ENCODE data around the gene TMEM151B.

The TMEM151B gene

DNA sequence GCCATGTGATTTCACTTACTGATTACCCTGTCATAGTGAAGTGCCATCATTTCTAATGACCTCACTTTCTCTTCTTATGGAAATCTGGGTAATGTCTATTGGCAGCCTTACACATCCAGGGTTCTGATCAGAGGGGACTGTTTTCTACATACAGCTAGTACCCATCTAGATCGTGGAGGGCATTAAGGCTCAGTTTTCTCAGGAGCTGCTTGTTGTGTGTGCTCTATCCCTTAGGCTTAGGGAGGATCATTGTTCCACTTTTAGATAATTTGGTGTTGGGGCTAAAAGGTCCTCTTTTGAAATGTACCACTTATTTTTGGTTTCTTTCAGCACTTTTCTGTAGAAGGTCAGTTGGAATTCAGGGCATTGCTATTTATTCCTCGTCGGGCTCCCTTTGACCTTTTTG, 19.5 kb upstream of the TMEM151B start:
- no peak for DNase-seq (ENCODE audit: low spot score)

DNA sequence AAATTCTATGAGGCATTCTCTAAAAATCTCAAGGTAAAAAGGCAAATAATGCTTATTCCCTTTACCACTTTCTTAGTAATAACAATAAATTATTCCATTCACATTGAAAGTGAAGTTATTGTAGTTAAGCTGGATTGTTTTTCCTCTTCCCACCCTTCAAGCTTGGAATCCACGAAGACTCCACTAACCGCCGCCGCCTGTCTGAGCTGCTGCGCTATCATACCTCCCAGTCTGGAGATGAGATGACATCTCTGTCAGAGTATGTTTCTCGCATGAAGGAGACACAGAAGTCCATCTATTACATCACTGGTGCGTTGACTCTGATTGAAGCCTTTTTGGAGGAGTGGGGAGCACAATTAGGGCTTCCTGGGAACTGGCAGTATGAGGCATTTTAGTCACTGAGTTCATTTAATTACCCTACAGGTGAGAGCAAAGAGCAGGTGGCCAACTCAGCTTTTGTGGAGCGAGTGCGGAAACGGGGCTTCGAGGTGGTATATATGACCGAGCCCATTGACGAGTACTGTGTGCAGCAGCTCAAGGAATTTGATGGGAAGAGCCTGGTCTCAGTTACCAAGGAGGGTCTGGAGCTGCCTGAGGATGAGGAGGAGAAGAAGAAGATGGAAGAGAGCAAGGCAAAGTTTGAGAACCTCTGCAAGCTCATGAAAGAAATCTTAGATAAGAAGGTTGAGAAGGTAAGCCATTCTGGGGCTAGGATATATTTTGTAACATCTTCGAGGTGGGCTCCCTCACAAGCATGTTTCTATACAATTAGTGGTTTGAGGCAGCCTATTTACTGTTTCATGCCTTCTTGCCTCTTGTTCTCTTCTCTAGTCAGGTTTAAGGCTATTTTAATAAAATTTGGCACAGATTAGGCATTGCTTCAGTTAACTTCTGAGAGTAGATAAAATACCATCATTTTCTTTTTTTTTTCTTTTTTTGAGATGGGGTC, 18.4 kb upstream of the TMEM151B start:
- no peak for DNase-seq (ENCODE audit: low spot score)

DNA sequence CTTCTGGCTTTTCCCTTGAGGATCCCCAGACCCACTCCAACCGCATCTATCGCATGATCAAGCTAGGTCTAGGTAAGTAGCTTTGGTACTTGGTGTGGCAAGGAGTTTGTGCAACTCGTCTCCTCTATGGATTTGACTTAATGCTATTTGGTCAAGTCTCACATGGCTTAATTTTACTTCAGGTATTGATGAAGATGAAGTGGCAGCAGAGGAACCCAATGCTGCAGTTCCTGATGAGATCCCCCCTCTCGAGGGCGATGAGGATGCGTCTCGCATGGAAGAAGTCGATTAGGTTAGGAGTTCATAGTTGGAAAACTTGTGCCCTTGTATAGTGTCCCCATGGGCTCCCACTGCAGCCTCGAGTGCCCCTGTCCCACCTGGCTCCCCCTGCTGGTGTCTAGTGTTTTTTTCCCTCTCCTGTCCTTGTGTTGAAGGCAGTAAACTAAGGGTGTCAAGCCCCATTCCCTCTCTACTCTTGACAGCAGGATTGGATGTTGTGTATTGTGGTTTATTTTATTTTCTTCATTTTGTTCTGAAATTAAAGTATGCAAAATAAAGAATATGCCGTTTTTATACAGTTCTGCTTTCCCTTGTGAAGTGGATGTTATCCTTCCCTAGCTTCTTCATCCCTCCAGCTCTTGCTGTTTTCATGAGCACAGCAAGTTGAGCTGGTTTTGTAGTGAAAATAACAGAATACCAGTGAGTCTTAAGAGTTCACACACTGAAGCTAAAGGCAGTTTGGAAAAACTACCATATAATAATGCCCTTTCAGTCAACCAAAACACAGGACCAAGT, 16.7 kb upstream of the TMEM151B start:
- no peak for DNase-seq (ENCODE audit: low spot score)

DNA sequence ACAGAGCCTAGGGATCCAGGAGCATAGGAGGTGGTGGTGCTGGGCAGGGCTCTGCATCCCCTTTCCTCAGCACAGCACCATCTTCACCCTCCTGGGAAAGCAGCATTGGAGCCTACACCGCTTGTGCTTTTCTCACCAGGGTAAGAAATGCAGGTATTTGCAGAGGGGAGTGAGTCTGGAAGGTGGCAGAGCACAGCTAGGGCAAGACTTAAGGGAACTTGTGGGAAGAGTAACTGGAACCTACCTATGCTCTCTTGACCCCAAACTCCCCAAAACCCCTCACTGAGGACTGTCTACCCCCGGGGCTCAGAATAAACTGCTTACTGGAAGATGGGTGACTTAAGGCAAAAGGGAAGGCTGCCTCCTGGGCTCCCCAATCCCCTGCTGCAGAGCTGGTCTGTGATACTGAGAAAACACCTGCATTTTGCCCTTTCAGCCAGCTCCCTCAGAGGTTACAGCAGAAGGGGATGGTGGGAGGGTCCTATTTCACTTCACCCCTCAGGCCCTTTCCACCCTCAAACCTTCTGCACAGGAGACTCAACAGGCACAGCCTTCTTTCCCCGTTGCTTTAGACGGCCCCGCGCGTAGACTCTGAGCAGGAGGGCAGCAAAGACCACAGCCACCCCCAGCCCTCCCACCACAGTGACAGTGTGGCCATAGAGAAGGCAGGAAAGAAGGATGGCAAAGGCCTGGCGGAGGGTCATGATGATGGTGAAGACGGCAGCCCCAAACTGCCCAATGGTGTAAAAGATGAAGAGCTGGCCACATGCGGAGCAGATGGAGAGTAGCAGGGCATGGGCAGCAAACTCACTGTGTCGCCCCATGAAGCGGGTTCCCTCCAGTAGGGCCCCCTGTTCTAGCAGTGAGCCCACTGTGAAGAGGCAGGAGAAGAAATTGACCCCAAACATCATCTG, 15.8 kb upstream of the TMEM151B start:
- DNase-seq (ENCODE audit: low spot score), result no peak

DNA sequence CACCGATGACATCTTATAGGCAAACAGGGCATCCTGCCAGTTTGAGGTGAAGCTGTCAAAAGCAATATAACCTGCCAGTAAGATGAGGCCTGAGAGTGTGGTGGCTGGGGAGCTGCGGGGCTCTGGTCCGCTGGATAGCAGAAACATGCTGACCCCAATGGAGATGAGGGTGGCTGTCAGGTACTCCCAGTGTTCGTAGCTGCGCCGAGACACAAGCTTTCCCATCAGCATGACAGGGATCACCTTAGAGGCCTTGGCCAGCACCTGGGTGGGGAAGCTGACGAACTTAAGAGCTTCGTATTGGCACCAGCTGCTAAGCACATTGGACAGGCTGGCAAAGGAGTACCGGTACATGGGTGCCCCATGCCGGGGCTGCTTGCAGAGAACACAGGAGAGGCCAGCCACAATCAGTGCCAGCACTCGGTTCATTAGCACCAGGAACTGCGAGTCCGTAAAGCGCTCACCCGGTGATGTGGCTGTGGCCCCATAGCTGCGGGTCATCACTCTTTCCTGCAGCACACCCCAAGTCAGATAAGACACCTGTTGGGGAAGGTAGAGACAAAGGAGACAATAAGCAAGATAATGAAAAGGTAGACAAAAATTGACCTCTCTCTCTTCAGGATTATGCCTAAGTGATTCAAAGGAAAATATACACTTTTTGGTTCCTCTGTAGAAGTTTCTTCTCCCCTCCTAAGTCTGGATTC, 15.0 kb upstream of the TMEM151B start:
- no peak for DNase-seq (ENCODE audit: low spot score)

DNA sequence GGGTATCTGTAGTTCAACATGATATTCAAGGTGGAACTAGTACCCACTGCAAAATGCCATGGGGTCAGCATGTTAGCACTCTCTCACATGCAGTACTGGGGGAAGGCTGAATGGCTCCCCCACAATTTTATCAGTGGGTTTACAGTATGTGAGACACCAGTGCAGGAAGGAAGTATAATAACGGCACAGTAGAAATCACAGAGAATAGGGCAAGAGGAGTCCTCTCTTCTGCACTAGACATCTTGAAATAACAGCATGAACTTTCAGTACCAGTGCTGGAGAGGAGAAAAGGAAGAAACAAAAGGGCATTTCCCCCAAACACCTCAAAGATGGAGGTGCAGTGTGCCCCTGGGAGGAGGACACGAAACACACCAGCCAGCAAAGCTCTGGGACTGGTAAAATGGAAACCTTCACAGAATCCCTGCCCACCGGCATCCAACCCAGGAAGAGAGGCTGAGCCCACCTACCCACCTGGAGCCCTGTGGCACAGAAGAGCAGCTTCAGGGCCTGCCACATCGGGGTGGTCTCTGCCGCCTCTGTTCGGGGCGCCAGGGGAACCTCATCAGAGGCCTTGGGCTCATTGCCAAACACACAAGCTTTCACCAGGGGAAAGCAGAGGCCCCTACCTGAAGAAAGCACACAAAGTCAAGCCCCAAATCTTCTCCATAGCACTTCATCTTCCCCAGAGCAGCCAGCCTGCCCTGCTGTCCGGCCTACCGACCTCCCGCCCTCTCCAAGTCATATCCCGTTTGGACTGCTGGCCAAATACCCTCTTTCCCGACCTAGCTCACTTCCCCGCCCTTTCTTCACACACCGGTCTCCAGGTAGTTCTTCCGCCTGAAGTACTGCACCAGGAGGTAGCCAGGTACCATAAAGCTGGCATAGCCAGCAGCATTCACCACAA, 14.1 kb upstream of the TMEM151B start:
- no peak for DNase-seq (ENCODE audit: low spot score)

DNA sequence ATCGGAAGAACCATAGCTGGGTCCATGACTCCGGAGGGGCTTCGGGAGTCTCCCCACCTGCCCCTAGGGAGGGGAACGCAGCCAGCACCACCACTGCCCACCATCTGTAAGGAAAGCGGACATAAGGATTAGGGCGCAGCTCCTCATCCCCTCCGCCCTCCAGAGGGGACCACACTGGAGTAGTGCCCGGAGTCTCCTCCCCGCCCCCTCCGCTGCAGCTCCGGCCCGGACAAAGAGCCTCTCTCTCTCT, 13.6 kb upstream of the TMEM151B start:
- DNase-seq (ENCODE audit: low spot score), result no peak

DNA sequence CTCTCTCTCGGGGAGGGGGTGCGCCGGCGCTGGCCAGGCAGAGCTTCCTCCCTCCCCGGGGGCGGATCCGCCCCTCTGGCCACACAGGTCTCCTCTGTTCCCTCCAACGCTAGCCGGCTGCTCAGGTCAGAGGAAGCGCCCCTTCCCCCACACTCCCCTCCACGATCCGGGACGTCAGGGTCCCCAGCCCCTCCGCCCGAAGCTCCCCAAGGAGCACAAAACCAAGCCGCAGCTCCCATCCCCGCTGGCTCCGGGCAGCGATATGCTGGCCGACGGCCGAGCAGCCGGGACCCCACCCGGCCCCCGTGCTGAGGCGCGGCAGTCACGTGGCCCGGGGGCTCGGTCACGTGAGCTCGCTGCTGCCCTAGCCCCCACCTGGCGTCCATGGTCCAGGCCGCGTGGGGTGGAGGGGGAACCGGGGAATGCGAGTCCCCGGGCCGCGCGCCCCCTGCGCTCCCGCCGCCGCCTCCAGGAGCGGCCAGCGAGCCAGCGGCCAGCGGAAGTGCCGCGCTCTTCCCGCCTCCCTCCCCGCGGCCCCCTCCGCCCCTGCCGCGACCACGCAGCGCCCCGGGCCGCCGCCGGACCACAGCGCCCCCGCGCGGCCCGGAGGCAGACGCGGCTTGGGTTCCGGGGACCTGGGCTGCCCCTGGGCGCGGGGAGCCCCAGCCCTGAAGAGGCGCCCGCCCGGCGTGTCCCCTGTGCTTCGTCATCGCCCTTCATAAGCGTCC, 13.1 kb upstream of the TMEM151B start, which contains the start of gene SLC35B2:
TSS of gene SLC35B2 (minus strand) at position 504 of the 728 bp plus-strand sequence. CDS start at position 386, 118 bp downstream.
- peak; percentile 84 for DNase-seq (ENCODE audit: low spot score)

DNA sequence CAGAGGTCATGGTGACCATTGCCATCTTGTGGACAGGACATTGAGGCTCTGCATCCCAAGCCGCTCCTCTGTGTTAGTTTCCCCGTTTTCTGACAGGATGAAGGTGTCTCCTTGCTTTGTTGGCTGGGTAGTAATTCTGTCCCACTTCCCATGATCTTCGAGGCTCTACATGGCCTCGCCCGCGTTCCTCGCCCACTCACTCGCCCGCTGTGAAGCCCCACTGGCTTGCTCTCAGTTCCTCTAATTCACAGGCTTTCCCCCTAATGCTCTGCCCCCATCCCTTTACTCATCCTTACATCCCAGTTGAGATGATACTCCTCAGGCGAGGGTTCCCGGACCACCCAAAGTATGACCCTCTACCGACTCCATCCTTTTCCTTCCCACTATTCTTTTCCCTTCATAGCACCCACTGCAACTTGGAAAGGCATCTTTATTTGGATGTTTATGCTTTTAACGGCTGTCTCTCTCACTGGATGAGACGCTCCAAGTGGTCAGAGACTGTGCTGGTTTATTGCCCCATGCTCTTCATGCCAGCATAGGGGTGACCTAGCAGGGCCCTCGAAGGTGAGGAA, 12.4 kb upstream of the TMEM151B start:
- DNase-seq (ENCODE audit: low spot score), result no peak

DNA sequence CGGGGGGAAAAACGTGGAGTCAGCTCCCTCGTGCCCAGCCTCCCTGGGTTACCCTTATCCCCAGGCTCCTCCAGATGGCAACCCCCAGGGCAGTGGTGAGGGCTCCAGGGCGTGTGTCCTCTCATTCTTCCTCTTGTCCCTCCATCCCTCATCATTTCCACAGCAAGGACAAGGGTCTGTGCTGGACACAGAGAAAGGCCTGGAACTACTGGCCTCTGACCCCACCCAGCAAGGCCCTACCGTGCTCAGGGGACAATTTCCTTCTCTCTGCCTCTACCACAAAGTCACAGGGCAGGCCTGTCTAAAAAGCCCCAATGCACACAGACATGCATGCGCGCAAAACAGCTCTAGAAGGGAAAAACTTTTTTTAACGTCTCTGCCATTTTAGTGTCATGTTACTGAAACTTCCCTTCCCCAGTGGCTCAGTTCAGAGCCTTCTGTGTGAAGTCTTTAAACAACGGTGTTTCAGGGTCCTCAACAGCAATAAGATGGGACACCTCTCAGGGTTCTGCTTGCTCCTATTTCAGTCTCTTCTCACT, 11.9 kb upstream of the TMEM151B start:
- no peak for DNase-seq (ENCODE audit: low spot score)

DNA sequence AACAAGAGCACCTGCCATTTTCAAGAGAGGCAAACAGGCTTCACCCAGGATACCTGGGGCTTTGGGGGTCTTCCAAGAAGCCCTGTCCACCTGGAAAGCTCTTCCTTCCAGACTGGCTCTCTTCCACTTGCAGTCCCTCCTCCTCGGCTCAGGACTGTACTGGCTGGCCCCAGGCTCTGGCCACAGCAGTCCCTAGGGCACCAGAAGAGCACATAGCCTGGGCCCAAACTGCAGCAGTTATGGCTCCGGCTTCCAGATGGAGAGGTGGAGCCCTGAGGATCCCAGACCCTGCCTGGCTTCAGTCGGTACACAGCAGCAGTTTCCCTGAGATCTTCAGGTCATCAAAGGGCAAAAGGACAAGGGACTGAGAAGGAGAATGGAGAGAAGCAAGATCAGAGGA, 11.3 kb upstream of the TMEM151B start:
- no peak for DNase-seq (ENCODE audit: low spot score)

DNA sequence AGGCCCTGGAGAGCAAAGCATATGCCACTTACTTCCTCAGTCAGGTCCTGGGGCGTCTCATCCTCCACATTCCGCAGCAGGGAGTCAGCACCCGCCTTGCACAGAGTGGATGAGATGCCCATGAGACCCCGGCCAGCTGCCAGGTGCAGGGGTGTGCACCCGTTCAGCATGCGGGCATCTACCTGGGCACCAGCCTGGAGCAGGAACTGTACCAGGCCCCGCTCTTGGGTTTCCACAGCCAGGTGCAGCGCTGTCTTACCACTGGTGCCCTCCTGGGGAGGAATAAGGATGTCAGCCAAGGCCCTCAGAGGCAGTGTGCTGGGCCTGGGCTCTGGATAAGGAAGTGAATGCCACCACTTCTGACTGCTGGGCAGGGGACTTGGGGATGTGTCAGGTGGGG, 10.2 kb upstream of the TMEM151B start:
- no peak for DNase-seq (ENCODE audit: low spot score)

DNA sequence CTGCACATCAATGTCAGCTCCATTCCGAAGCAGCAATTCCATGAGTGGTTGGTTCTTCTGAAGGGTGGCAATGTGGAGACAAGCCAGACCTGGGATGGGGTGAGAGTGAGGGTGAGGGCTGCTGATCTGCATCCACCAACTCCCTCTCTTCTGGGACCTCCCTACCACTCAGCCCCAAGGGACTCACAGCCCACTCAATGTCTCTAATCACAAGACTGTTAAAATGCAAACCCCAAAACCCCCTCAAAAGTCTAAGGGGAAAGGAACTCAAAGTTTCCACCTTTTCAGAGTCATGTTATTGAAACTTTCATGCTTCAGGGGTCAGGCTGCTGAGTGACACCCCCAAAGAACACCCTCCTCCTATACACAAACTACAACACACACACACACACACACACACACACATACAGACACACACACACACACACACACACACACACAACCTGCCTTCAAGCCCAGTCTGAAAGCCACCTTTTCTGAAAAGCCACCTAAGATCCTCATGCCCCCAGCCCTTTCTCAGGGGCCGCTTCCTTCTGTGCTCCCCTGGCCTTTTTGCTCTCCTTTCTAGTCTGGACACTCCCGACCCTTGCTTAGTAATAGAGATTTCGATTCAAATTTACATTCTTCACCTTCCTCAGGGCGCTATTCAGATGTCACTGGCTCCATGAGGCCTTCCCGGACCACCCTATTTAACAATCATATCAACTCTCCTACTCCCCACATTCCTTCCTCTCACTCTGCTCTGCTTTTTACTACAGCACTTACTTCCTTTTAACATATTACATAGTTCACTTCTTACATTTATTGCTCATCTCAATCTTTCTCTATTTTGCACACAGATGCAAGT, 9.6 kb upstream of the TMEM151B start:
- no peak for DNase-seq (ENCODE audit: low spot score)

DNA sequence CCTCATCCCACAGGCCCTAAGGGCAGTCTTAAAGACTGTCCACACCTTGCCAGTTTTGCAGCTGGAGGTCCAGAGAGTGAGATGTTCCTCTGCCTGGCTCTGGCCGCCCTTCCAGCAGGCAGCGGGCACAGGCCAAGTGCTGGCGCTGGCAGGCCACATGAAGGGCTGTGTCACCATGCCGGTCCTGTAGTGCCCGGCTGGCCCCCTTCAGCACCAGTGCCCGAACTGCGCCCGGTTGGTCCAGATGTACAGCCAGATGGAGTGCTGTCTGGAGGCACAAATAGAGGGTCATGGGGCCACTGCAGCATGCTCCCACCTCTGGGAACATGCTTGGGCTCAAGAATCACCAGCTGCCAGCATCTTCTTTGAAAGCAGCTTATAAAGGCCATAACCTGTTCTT, 8.7 kb upstream of the TMEM151B start:
- DNase-seq (ENCODE audit: low spot score), result no peak

DNA sequence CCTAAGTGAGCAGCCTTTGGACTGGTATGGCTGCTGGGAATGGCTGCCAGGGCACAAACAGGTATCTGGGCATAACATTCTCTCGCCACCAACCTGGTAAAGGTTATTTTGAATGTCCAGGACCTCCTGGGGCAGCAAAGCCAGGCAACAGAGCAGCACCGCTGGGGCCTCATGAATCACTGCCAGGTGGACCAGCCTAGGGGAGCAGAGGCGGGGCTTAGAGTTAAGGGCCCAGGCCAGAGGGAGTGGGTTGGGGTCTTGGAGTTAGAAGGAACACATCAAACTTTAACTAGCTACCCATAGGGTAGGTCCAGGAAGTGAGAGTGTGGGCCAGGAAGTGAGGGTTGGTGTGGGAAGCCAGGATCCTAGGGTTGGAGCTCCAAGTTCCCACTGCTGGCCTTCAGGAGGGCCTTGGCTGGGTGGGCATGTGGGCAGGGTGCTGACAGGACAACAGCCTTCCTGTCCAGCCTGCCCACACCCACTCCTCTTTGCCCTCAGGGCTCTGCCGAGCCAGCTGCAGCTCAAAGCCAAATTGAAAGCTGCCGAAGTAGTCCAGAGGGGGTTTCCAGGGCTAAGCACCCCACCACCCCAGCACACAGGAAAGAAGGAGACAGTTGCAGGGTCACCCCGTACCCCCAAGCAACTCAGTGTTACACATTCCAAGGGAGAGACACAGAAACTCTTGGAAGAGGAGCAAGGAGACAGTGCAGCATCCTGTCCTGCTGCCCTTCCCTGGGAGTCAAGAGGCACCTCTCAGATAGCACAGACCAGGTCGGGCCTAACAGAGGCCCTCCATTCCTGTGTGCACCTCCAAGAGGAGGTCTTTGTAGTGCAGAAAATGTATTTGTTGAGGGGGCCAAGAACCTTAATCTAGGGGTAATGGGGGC, 7.5 kb upstream of the TMEM151B start:
- DNase-seq (ENCODE audit: low spot score), result no peak

DNA sequence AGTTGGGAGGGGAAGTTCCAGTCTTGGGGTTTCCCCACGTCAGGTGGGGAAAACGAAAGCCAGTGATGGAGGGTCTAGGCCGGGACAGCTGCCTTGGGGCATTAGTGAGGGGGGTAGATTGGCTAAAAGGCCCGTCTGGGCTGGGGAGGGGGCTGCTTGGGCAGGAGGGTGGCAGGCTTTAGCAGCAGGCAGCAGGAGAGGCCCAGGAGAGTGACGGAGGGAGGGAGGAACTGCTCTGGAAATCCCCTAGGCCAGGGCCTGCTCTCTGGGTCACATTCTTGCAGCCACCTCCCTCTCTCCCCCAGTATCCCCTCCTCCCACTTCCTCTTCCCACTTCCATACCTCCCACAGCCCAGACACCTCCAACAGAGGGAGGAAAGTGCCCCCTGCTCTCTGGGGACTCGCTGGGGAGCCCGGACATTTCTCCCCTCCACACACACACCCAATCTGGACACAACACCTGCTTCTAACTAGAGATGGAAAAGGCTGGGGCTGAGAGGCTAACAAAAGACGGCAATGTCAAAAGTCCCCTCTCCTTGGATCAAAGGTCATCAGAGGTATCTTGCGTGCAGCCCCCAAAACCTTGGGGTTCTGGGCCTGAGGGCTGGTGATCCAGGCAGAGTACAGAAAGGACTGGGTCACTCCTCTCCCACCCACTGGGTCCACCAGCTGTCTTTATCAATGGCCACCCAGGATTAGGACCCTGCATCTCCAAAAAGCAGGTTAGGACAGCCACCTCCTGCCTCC, 6.7 kb upstream of the TMEM151B start:
- DNase-seq (ENCODE audit: low spot score), result peak; percentile 67
